ENCODE measurements around the gene CDON.
A peak's percentile ranks its signal among the peaks of the same experiment; 100 is the strongest.
"Not testable (repeated sequence)": the region's sequence is repeated elsewhere in the genome, so short reads cannot be mapped to it uniquely, and the experiment has no call there.

The CDON gene

GRCh38 chr11:125923012-125923579 lies 139.6 kb downstream of the CDON start:
- peak; percentile 80 for TF ChIP-seq CTCF (IDR thresholded peaks at IDR 0.05; ENCODE audit: low read depth, low read length)
- no peak overlapping the region for H3K4me3 ChIP-seq (ENCODE audit: low read depth, low read length)

- no peak for TF ChIP-seq CTCF (IDR thresholded peaks at IDR 0.05; ENCODE audit: low read depth, low read length)
- H3K4me3 ChIP-seq (ENCODE audit: low read depth, low read length): no peak overlapping the region
Observed at GRCh38 chr11:125922156-125922555, 140.5 kb downstream of the CDON start.

GRCh38 chr11:125921042-125921441 lies 141.6 kb downstream of the CDON start:
- no peak overlapping the region for H3K4me3 ChIP-seq (ENCODE audit: low read depth, low read length)
- no peak for TF ChIP-seq CTCF (IDR thresholded peaks at IDR 0.05; ENCODE audit: low read depth, low read length)

- H3K4me3 ChIP-seq (ENCODE audit: low read depth, low read length): no peak overlapping the region
- no peak for TF ChIP-seq CTCF (IDR thresholded peaks at IDR 0.05; ENCODE audit: low read depth, low read length)
Observed at GRCh38 chr11:125918140-125918840, 144.4 kb downstream of the CDON start.

- no peak for TF ChIP-seq CTCF (IDR thresholded peaks at IDR 0.05; ENCODE audit: low read depth, low read length)
Observed at GRCh38 chr11:125916683-125917347, 145.9 kb downstream of the CDON start.

GRCh38 chr11:125914601-125915000 lies 148.1 kb downstream of the CDON start:
- H3K4me3 ChIP-seq (ENCODE audit: low read depth, low read length): not testable (repeated sequence)

More at GRCh38 chr11:125916683-125917347, 145.9 kb downstream of the CDON start:
- no peak overlapping the region for H3K4me3 ChIP-seq (ENCODE audit: low read depth, low read length)

- H3K4me3 ChIP-seq (ENCODE audit: low read depth, low read length): no peak overlapping the region
- TF ChIP-seq CTCF (IDR thresholded peaks at IDR 0.05; ENCODE audit: low read depth, low read length): no peak
Observed at GRCh38 chr11:125910226-125910849, 152.3 kb downstream of the CDON start.
